ENCODE measurements around the gene ENO3.
"Not testable (repeated sequence)": the region's sequence is repeated elsewhere in the genome, so short reads cannot be mapped to it uniquely, and the experiment has no call there.

ENO3 gene

GRCh38 chr17:4950746-4951204 lies at the start of gene ENO3:
Gene ENO3, plus strand, starts transcription at chr17:4951119. Its CDS starts 711 bp downstream, at chr17:4951830.
- peak; percentile 62 for DNase-seq

GRCh38 chr17:4901648-4902344 lies 49.1 kb upstream of the ENO3 start:
- DNase-seq, result peak; percentile 74

DNA sequence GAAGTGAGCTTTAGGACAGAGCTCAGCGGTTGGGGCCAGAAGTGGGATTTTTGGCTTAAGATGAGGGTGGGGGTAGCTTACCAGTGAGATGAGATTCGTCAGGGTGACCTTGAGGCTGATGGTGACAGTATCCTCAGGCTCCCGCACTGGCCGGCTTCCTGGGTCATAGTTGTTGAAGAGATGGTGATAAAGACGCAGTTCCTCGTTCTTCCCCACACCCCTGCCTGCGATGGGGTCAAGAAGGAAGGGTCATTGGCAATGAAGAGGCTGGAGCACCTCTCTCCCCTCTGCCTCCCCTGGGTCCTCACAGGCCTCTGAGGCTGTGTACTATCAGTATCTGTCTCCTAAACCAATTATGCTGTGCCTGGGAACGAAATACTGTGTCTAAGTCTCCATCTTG lies 48.4 kb upstream of the ENO3 start:
- DNase-seq, result no peak

GRCh38 chr17:4903051-4903818 lies 47.7 kb upstream of the ENO3 start, which contains the start of gene CHRNE:
Gene CHRNE, minus strand, starts transcription at chr17:4903098. Its CDS starts 35 bp downstream, at chr17:4903063.
- peak; percentile 86 for DNase-seq

DNA sequence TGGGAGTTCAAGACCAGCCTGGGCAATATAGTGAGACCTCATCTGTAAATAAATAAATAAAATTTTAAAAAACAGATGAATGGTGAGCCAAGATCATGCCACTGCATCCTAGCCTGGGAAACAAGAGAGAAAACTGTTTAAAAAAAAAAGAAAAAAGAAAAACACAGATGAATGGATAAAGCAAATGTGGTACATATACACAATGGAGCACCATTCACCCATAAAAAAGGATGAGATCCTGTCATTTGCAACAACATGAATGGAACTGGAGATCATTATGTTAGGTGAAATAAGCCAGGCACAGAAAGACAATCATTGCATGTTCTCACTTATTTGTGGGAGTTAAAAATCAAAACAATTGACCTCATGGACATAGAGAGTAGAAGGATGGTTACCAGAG lies 44.3 kb upstream of the ENO3 start:
- DNase-seq, result not testable (repeated sequence)

DNA sequence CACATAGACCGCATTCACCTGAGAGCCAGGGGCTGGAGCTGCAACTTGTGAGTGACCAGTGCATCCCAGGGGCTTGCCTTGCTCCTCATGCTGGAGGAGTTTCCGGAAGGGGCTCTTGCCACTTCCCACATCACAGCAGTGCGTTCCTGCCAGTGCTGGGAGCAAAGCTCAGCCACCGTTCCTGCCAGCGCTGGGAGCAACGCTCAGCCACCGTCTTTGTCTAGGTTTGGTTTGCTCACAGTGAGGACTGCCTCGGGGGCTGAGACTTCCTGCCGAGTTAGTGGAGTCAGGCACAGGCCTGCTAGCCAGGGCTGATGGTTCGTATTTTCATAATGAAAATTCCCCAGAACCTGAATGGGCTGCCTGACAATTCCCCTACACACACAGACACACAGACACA lies 42.6 kb upstream of the ENO3 start:
- no peak for DNase-seq

DNA sequence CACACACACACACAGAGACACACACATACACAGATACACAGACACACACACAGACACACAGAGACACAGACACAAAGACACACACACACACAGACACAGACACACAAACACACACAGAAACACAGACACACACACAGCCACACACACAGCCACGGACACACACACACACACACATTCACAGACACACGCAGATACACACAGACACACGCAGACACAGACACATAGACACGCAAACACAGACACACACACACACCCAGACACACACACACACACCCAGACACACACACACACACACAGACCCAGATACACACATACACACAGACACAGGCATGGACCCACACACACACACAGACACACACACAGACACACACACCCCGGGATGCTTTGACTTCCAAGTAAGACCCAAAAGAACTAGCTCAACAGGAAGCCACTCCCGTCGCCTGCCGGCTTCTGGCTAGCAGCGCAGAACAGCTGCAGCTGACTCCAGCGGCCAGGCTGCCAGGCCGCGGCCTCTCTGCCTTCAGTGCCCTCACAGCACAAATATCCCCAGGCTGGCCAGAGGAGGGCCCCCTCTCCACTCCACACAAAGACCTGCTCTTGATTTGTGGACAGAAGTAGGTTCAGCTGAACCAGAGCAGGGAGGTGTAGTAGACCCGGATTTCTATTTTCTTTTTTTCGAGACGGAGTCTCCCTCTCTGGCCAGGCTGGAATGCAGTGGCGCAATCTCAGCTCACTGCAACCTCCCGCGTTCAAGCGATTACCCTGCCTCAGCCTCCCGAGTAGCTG lies 42.0 kb upstream of the ENO3 start:
- peak; percentile 87 for DNase-seq

DNA sequence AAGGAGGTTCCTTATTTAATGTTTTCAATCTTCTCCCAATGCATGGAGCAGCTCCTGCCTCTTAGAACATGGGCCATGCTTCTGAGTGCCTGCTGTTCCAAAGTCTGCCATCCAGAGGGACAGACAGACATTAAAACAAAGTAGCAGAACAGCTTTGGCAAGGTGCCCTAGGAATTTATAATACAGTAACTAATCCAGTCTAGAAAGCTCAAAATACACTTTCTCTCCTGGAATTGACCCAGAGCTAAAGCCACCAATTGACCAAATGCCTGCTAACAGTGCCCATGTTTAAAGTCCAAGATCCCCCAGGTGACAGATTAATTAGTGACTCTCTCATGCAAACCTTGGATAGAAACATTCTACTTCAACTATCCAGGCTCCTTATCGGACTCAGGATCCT lies 36.9 kb upstream of the ENO3 start:
- no peak for DNase-seq

- DNase-seq, result not testable (repeated sequence)
Measured at GRCh38 chr17:4914551-4914950, 36.4 kb upstream of the ENO3 start.

- DNase-seq, result no peak
Measured at GRCh38 chr17:4919511-4920047, 31.3 kb upstream of the ENO3 start.

GRCh38 chr17:4920351-4921048 lies 30.4 kb upstream of the ENO3 start:
- no peak for DNase-seq

DNA sequence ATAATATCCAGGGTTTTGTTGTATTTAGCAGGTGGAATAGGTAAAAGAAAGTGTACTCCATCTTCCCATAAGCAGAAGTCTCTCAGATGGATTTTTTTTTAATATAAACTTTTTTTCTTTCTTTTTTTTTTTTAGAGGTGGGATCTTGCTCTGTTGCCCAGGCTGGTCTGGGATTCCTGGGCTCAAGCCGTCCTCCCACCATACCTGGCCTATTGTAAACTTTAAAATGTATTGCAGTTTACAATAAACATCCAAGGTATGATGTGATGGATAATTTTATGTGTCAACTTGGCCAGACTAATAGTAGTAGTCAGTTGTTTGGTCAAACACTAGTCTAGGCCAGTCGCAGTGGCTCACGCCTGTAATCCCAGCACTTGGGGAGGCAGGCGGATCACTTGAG lies 29.6 kb upstream of the ENO3 start:
- no peak for DNase-seq

- not testable (repeated sequence) for DNase-seq
Measured at GRCh38 chr17:4926577-4927335, 24.2 kb upstream of the ENO3 start.

- DNase-seq, result no peak
Measured at GRCh38 chr17:4928881-4929280, 22.0 kb upstream of the ENO3 start.

DNA sequence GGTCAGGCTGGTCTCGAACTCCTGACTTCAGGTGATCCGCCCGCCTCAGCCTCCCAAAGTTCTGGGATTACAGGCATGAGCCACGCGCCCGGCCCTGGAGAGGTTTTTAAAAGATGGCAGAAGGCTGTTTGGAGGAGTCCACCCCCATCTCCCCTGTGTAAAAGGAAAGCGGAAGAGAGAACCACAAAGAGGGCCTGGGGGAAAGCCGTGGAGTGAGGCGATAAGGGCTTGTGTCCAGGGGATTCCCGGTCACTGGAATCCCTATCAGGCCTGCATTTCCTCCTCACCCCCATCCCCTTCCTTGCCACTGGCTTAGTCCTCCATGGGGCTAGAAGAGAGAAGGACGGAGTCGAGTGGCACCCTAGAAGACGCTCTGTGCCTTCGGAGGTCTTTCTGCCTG lies 19.0 kb upstream of the ENO3 start, which contains the start of gene GP1BA:
Gene GP1BA (plus strand): TSS at position 315 of the 400 bp plus-strand sequence. CDS start 328 bp downstream, outside the sequence.
- no peak for DNase-seq

GRCh38 chr17:4932756-4933155 lies 18.2 kb upstream of the ENO3 start:
- no peak for DNase-seq

GRCh38 chr17:4933646-4934045 lies 17.3 kb upstream of the ENO3 start:
- DNase-seq, result no peak

- no peak for DNase-seq
Measured at GRCh38 chr17:4934173-4934979, 16.5 kb upstream of the ENO3 start.

DNA sequence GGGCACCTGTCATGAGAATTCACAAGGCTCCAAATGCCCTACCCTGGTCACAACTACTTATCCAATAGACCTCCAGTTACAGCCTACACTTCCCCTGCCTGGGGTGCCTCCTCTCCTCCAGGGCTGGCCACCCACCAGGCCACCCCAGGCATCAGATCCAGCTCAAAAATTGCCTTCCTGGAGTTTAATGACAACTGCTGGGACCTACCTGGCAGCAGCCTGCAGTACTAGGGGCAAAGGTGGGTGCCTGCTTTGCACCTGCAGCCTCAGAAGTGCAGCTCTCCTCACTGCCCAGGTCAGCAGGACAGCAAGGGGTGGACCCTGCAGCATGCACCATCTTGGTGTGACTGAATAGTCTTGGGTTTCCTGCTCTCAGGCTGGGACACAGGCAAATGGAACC lies 15.3 kb upstream of the ENO3 start:
- DNase-seq, result no peak

DNA sequence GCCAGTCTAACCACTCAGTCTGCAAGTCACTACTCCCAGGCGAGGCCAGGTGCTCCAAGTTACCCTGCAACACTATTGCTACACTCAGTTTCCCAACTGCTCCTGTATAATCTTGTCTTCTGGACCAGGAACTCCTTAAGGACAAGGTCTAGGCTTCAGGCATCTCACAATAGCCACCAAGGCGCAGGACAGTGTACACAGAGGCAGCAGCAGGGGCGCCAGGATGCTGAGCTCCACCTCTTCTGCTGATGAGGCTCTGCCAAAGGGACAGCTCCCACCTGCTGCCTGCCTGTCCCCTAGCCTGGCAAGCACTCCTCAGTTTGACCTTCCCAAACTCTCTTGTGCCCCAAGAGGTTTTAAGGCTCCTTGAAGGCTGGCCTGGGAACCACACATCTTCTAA lies 14.5 kb upstream of the ENO3 start:
- no peak for DNase-seq

GRCh38 chr17:4937553-4937952 lies 13.4 kb upstream of the ENO3 start:
- no peak for DNase-seq

Data from activated effector memory CD4-positive, alpha-beta T cell treated with anti-CD3 and anti-CD28 coated beads, Interleukin-2, amount 50 U/mL, for 16 hours (primary cell).